ENCODE results near the gene PEX11B.

The PEX11B gene

DNA sequence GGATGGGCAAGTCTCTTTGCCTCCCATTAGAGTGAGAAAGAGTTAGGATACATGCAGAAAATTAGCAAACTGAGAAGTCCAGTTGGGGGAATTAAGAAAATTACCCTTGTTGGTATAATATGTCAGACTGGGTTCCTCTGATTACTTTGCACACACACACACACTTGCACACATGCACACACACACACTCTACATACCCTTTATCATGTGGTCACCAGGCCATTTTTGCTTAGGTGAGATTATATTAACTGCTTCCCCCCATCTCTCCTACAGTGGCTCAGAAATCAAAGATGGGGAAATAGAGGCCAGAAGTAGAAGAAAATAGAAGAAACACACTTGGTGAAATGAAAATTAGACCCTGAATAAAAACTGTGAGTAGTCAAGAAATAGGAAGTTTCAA lies 40.2 kb upstream of the PEX11B start:
- TF ChIP-seq, protein P1, sequence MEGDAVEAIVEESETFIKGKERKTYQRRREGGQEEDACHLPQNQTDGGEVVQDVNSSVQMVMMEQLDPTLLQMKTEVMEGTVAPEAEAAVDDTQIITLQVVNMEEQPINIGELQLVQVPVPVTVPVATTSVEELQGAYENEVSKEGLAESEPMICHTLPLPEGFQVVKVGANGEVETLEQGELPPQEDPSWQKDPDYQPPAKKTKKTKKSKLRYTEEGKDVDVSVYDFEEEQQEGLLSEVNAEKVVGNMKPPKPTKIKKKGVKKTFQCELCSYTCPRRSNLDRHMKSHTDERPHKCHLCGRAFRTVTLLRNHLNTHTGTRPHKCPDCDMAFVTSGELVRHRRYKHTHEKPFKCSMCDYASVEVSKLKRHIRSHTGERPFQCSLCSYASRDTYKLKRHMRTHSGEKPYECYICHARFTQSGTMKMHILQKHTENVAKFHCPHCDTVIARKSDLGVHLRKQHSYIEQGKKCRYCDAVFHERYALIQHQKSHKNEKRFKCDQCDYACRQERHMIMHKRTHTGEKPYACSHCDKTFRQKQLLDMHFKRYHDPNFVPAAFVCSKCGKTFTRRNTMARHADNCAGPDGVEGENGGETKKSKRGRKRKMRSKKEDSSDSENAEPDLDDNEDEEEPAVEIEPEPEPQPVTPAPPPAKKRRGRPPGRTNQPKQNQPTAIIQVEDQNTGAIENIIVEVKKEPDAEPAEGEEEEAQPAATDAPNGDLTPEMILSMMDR (IDR thresholded peaks at IDR 0.05; ENCODE audit: insufficient read depth, missing control alignments), result no peak
- no peak for DNase-seq (ENCODE audit: insufficient read length, low spot score)
- FAIRE-seq, result no peak

DNA sequence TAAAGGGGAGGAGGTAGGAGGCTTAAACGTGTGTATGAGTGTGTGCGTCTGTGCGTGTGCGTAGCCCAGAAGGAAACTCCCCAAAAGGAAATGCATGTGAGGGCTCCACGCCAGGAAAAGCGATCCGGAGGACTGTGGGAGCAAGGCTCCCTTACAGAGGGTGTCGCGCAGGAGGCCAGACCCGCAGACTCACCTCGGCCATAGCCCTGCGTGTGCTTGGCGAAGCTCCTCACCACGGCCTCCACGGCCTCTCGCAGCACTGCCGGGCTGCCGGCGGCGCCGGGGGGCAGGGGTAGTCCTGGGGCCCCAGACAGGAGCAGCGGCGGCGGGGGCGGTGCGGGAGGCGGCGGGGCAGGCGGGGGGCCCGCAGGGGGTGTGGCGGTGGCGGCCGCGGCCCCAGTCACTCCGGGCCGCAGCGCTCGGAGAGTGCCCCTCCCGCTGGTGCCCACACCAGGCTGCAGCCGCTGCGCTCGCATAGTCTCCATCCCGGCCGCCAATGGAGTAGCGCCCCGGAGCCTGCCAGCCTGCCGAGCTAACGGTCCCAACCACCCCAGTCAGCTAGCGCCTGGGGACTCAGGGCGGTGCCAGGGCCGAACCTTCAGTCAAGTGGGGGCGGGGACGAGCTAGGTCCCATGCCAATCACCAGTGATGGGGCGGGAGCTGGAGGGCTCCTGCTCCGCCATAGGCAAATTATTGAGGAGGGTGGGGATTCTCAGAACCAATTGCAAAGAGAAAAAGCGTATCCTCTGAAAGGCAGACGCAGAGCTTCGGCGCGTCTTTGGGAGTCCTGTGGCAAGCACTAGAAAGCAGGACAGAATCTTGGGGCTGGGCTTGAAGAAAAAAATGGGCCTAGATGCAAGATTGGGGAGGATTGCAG lies 39.2 kb upstream of the PEX11B start, which contains the start of gene LIX1L:
LIX1L (minus strand) TSS at position 575 of the 877 bp plus-strand sequence; CDS start at position 485, 90 bp downstream.
- FAIRE-seq (no peak), DNase-seq (ENCODE audit: insufficient read length, low spot score) (peak; percentile 95)
- TF ChIP-seq, protein P1 (IDR thresholded peaks at IDR 0.05; ENCODE audit: insufficient read depth, missing control alignments), result no peak

DNA sequence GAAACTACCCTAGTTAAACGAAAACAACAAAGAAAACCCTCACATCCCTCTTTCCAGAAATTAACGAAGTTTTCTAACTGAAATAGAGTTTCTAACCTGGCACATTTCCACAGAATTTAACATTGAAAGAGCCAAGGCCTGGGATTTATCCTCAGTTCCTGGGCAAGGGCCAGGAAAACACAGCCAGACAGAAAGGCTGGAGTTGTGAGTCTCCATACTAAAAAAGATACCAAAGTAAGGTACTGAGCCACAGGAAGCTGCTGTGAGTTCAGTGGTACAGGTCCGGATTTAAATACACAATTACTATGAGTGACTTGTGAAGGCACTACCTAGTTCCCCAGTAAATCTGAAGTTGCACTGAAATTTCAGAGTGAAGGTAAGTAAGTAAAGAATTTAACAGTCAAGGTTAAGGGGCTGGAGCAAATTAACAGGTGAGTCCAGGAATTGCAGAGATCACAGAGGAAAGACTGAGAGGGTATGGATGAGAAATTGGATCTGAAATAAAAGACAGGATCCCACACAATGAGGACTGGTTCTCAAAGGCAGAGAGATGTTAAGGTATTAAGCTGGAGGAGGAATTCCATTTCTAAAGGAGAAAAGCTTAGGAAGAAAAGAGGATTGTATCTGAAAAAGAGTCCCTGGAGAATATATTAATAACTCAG lies 38.4 kb upstream of the PEX11B start:
- peak; percentile 11 for FAIRE-seq
- TF ChIP-seq, protein P1 (IDR thresholded peaks at IDR 0.05; ENCODE audit: insufficient read depth, missing control alignments), result no peak
- DNase-seq (ENCODE audit: insufficient read length, low spot score), result no peak

DNA sequence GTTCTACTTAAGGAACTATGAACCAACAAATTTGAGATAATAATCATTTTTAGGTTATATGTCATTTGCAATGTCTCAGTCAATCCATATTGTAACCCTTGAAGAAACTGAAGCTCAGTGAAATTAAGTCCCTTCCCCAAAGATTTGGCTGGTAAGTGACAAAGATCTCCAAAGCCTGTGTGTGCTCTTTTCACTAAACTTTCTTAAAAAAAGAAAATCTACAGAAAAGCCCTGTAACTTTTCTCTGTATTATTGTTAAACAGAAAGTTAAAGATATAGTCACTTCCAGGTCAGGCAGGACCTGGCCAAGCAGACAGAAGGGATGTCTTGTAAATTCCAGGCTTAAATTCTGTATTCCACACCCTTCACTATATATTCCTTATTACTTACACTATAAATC lies 37.8 kb upstream of the PEX11B start:
- FAIRE-seq (no peak), DNase-seq (ENCODE audit: insufficient read length, low spot score) (no peak)
- TF ChIP-seq, protein P1 (IDR thresholded peaks at IDR 0.05; ENCODE audit: insufficient read depth, missing control alignments), result no peak

DNA sequence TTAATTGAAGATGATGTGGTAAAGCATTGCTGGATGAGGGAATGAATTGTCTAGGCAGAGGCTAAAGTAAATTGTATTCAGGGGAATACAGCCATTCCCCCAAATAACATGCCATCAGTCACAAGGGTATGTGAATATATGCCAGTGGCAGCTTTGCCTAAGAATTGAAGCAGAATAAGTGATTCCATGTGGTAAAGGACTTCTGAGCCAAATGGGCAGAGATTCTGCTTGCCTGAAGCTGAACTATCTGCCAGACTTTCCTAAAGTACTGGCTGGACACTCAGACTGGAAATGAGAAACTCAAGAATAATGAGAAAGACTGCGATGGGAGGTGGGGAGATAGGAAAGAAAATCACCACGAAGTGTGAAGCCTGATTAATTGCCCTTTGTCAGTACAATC lies 36.9 kb upstream of the PEX11B start:
- TF ChIP-seq, protein P1 (IDR thresholded peaks at IDR 0.05; ENCODE audit: insufficient read depth, missing control alignments), result no peak

DNA sequence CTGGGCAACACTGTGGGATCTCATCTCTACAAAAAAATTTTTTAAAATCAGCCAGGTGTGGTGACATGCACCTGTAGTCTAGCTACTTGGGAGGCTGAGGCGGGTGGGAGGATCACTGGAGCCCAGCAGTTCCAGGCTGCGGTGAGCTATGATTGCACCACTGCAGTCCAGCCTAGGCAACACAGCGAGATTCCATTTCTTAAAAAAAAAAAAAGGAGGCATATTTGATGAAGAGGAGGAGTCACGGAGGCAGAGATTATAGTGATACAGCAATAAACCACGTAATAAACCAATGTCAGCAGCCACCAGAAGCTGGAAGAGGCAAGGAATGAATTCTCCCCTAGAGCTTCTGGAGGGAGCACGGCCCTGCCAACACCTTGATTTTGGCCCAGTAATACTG lies 35.3 kb upstream of the PEX11B start:
- DNase-seq (ENCODE audit: insufficient read length, low spot score) (no peak), FAIRE-seq (no peak)
- TF ChIP-seq, protein P1 (IDR thresholded peaks at IDR 0.05; ENCODE audit: insufficient read depth, missing control alignments), result no peak

More for the DNA sequence above, 36.9 kb upstream of the PEX11B start:
- DNase-seq (ENCODE audit: insufficient read length, low spot score) (no peak), FAIRE-seq (no peak)

Data from D721Med (cell line).